Calu3 (cell line): ENCODE measurements around the gene OLFM1. TPM values are rescaled to one million over a fixed set of nuclear protein-coding genes. Genes with fewer than 3 reads are reported as not detected.

Source experiments
- BruUV-seq: library from RNA; stranded (reverse); fragments of 400-500 nt; replicated peaks from 2 replicates; lab custom pipeline; 2021; lab: Mats Ljungman, UMichigan
- CTCF ChIA-PET: fragments of 300-600 bp; sonication (Branson Sonifier 250); formaldehyde crosslinking; loops from one replicate; lab custom pipeline; 2022; ENCODE audit warnings: antibody characterized with exemption; lab: Charles Lee
- DNase-seq: peaks from one replicate; pipeline ENCODE4 v3.0.0; 2022
- H3K27ac Mint-ChIP-seq: one replicate; pipeline ENCODE4 v1.8.0; 2022; ENCODE audit warnings: mixed read lengths; ENCODE audit not compliant: unreplicated experiment
- H3K27me3 Mint-ChIP-seq: one replicate; pipeline ENCODE4 v1.8.0; 2022; ENCODE audit warnings: mixed read lengths; ENCODE audit not compliant: unreplicated experiment
- H3K36me3 Mint-ChIP-seq: one replicate; pipeline ENCODE4 v1.8.0; 2022; ENCODE audit warnings: mild to moderate bottlenecking, moderate library complexity, mixed read lengths; ENCODE audit not compliant: insufficient read depth, unreplicated experiment
- H3K4me1 Mint-ChIP-seq: one replicate; pipeline ENCODE4 v1.8.0; 2022; ENCODE audit warnings: mild to moderate bottlenecking, low read depth, mixed read lengths; ENCODE audit not compliant: unreplicated experiment
- H3K4me3 Mint-ChIP-seq: one replicate; pipeline ENCODE4 v1.8.0; 2022; ENCODE audit warnings: mild to moderate bottlenecking, low read depth, moderate library complexity, mixed read lengths; ENCODE audit not compliant: unreplicated experiment
- H3K9me3 Mint-ChIP-seq: one replicate; pipeline ENCODE4 v1.8.0; 2022; ENCODE audit warnings: low read depth, mixed read lengths; ENCODE audit not compliant: unreplicated experiment
- intact Hi-C: fragments of 100-400 bp; cut with micrococcal nuclease; formaldehyde crosslinking; loops from one replicate; pipeline ENCODE4 v1.10.0; 2022; ENCODE audit not compliant: unreplicated experiment
- total RNA-seq: library from RNA; stranded (reverse); gene quantifications from 2 replicates; pipeline ENCODE4 v1.2.3, GENCODE V29; 2022
- TF ChIP-seq, protein P1 (sequence below): fragments of 200-600 bp; IDR thresholded peaks from one replicate; pipeline ENCODE4 v1.8.0; 2022; ENCODE audit warnings: antibody characterized with exemption; ENCODE audit not compliant: unreplicated experiment

OLFM1 gene
- total RNA-seq, 1 experiment from 2014 or later, result 5.5 TPM

- H3K9me3 Mint-ChIP-seq, result no peaks in the 10 kb centered on the region
- H3K27me3 Mint-ChIP-seq, result peaks cover 30% of the 10 kb centered on the region
- DNase-seq, result no peak
- TF ChIP-seq, protein P1, sequence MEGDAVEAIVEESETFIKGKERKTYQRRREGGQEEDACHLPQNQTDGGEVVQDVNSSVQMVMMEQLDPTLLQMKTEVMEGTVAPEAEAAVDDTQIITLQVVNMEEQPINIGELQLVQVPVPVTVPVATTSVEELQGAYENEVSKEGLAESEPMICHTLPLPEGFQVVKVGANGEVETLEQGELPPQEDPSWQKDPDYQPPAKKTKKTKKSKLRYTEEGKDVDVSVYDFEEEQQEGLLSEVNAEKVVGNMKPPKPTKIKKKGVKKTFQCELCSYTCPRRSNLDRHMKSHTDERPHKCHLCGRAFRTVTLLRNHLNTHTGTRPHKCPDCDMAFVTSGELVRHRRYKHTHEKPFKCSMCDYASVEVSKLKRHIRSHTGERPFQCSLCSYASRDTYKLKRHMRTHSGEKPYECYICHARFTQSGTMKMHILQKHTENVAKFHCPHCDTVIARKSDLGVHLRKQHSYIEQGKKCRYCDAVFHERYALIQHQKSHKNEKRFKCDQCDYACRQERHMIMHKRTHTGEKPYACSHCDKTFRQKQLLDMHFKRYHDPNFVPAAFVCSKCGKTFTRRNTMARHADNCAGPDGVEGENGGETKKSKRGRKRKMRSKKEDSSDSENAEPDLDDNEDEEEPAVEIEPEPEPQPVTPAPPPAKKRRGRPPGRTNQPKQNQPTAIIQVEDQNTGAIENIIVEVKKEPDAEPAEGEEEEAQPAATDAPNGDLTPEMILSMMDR, result no peak
- H3K27ac Mint-ChIP-seq, result no peak overlapping the region
- BruUV-seq, result no TSS peak
- H3K36me3 Mint-ChIP-seq, result no peaks in the 10 kb centered on the region
- CTCF ChIA-PET, result interaction anchor here (0.6 kb wide), 1 partner anchor 76 kb away, joined by 4 read pairs; no protein-coding TSS in a partner anchor
- intact Hi-C loops, result no loop called here
- H3K4me3 Mint-ChIP-seq, result no peak overlapping the region
- peaks cover 9% of the 10 kb centered on the region for H3K4me1 Mint-ChIP-seq
These were observed 2.3 kb upstream of the OLFM1 start for GRCh38 chr9:135084881-135085760.

- no peak overlapping the region for H3K4me3 Mint-ChIP-seq
- H3K27ac Mint-ChIP-seq, result no peak overlapping the region
- peak; percentile 76 for DNase-seq
- no TSS peak for BruUV-seq
- no peaks in the 10 kb centered on the region for H3K9me3 Mint-ChIP-seq
- peaks cover 9% of the 10 kb centered on the region for H3K4me1 Mint-ChIP-seq
- TF ChIP-seq, protein P1, result no peak
- H3K27me3 Mint-ChIP-seq, result peaks cover 32% of the 10 kb centered on the region
- CTCF ChIA-PET, result interaction anchor here (0.6 kb wide), 1 partner anchor 75 kb away, joined by 4 read pairs; no protein-coding TSS in a partner anchor
- H3K36me3 Mint-ChIP-seq, result no peaks in the 10 kb centered on the region
- intact Hi-C loops, result loop anchor here (2.0 kb wide), 2 partner anchors 259 to 327 kb away; no protein-coding TSS in a partner anchor
These were observed 1.5 kb upstream of the OLFM1 start for GRCh38 chr9:135085830-135086546.

GRCh38 chr9:135086597-135087488 lies 625 bp upstream of the OLFM1 start:
- TF ChIP-seq, protein P1, result no peak
- no peak overlapping the region for H3K27ac Mint-ChIP-seq
- H3K4me1 Mint-ChIP-seq, result peaks cover 9% of the 10 kb centered on the region
- CTCF ChIA-PET, result no interaction called here
- H3K36me3 Mint-ChIP-seq, result no peaks in the 10 kb centered on the region
- intact Hi-C loops, result loop anchor here (2.0 kb wide), 2 partner anchors 258 to 326 kb away; no protein-coding TSS in a partner anchor
- no peak for DNase-seq
- H3K4me3 Mint-ChIP-seq, result no peak overlapping the region
- H3K27me3 Mint-ChIP-seq, result peaks cover 41% of the 10 kb centered on the region
- H3K9me3 Mint-ChIP-seq, result peaks cover 6% of the 10 kb centered on the region
- no TSS peak for BruUV-seq
